Gastrocnemius medialis (tissue), 4 donors: ENCODE measurements around the gene SLC6A20.

Experiments
- POLR2A ChIP-seq, 2 donors: fragments of 450-650 bp; IDR thresholded peaks; one replicate each; pipeline ENCODE4 v1.6.1; 2017; ENCODE audit warnings: antibody characterized with exemption in 2 of 2, mild to moderate bottlenecking in 2 of 2, moderate library complexity in 2 of 2
- TF ChIP-seq, protein P1 (sequence below), 5 experiments: fragments of 450-650 bp in 3 of 5; fragments of 200-600 bp in 2 of 5; sonication (generic) in 2 of 5; IDR thresholded peaks in 4 of 5; conservative IDR thresholded peaks in 1 of 5; 1 replicate in 4 of 5; 2 replicates in 1 of 5; pipeline ENCODE4 v1.5.1; 2016 to 2019; ENCODE audit warnings: antibody characterized with exemption in 5 of 5, mild to moderate bottlenecking in 3 of 5, moderate library complexity in 3 of 5

DNA sequence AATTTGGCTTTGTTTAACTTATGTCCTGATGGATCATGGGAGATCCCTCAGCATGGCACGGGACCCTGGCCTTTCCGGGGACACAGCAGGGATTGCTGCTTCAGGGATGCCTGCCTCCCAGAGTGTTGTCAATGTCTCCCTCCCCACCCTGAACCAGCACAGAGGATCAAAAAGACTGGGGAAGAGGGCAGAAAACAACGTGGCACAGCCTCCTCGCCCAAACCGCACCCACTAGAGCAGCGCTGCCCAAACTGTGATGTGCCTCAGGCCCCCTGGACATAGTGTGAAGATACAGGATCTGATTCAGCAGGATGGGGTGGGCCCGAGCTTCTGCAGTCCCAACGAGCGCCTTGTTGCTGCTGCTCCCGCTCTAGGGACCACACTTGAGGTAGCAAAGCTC is 34.5 kb downstream of the SLC6A20 start:
- TF ChIP-seq, protein P1, sequence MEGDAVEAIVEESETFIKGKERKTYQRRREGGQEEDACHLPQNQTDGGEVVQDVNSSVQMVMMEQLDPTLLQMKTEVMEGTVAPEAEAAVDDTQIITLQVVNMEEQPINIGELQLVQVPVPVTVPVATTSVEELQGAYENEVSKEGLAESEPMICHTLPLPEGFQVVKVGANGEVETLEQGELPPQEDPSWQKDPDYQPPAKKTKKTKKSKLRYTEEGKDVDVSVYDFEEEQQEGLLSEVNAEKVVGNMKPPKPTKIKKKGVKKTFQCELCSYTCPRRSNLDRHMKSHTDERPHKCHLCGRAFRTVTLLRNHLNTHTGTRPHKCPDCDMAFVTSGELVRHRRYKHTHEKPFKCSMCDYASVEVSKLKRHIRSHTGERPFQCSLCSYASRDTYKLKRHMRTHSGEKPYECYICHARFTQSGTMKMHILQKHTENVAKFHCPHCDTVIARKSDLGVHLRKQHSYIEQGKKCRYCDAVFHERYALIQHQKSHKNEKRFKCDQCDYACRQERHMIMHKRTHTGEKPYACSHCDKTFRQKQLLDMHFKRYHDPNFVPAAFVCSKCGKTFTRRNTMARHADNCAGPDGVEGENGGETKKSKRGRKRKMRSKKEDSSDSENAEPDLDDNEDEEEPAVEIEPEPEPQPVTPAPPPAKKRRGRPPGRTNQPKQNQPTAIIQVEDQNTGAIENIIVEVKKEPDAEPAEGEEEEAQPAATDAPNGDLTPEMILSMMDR (IDR thresholded peaks at IDR 0.05 in 4 of 5, conservative IDR thresholded peaks at IDR 0.05 in 1 of 5): no peak
- no peak for TF ChIP-seq POLR2A (IDR thresholded peaks at IDR 0.05)
